T-helper 9 cell (primary cell): ENCODE data around the gene CHAD.

ENCODE experiments used
- DNase-seq: peaks from one replicate; pipeline ENCODE4 v3.0.0-alpha.2; 2020
- total RNA-seq, 2 donors: gene quantifications; one replicate each; lab custom pipeline; 2026; lab: John Stamatoyannopoulos, UW

The CHAD gene
- total RNA-seq = 0 reads per million in 2 donors

- no peak for DNase-seq
Measured at GRCh38 chr17:50468304-50469207, at the start of gene CHAD. TSS of gene CHAD (minus strand) at chr17:50468880. CDS start at chr17:50468813, 67 bp downstream.

GRCh38 chr17:50517504-50518383, 49.1 kb upstream of the CHAD start:
- no peak for DNase-seq

DNA sequence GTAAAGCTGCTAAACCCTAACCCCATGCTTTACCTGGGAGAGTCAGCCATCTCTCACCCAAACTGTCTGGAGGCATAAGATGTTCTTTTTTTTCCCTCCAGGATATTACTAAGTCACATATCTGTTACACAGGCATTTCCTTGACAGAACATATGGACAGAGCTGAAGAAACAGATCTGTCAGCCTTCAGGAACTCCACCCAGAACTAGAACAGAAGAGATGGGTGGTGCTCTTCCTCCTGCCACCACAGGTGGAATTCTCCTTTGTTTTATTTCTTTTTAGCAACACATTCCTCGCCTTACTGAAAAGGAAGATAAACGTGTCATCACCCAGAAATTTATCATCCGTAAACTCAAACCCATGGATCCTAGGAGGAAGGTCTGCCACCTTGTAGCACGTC, 48.3 kb upstream of the CHAD start:
- DNase-seq = no peak

- no peak for DNase-seq
Measured at GRCh38 chr17:50514936-50515702, 46.4 kb upstream of the CHAD start.

GRCh38 chr17:50514388-50514787, 45.7 kb upstream of the CHAD start:
- DNase-seq = no peak

DNA sequence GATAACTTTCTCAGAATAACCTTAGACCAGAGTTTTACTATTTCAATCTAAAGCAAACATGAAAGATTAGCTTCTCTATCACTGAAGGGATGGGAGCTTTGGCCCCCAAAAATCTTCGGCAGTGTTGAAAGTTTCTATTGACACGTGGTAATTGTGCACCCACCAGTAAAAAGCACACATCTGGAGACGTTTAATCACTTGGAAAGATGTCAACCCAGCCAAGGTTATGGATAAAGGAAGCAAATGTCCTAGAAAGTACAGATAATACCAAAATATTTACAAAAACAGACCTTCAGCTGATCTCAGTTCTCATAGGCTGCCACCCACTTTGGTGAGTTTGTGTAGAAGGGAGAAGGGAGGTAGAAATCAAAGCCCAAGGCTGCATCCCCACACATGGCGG, 44.8 kb upstream of the CHAD start:
- DNase-seq = no peak

DNA sequence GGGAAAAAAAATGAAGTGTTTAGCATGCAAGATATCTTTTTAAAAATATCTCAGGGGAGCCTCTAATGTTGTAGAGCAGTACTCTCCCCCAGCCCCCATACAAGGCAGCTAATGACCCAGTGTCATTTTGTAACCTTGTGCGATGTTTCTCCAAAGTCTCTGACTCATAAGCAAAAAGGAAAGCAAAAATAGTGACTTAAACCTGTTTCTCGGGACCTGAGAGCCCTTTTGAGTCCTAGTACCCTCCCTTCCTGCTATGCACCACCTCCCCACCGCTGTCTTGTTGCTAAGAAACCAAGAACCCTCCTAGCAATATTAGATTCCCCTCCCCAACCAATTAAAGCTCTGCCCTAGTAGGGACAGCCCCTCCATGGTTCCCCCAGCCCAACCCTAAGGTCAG, 42.4 kb upstream of the CHAD start:
- DNase-seq = no peak

DNA sequence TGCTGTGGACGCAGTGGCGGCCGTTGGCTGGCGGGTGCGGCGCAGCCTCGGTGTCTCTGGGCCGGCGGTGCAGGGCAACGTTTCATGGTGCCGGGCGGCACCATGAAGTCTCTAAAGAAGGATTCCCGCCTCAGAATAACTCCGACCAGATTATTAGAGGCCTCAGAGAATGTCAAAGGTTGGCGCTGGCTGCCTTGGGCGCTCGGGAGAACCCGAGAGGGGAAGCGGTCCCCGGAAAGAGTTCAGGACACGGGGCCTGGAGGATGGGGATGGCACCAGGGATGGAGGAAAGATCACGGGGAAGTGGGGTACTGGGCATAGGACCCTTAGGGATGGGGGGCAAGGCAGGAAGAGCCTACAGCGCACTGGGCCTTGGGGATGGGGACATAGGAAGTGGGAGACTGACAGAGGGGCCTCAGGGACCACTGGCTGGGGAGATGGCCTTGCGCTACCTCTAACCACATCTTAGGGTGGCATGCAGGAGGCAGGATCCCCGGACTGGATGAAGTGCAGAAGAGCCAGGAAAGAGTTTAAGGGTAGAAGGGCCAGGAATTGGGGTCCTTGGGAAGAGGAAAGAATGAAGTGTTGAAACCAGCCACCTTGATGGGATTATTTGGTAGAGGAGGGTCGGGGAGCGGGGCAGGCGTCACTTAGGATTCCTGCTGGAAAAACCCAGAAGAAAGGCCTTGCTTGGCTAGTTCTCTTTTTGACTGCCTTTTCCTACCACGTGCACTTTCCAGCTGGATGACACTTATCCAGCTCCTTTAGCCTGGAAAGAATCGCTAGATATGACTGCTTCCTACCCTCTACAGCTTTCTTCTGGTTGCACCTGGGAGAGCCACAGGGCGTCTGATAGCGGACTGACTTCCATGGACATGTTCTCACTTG, 40.1 kb upstream of the CHAD start:
- DNase-seq = no peak

DNA sequence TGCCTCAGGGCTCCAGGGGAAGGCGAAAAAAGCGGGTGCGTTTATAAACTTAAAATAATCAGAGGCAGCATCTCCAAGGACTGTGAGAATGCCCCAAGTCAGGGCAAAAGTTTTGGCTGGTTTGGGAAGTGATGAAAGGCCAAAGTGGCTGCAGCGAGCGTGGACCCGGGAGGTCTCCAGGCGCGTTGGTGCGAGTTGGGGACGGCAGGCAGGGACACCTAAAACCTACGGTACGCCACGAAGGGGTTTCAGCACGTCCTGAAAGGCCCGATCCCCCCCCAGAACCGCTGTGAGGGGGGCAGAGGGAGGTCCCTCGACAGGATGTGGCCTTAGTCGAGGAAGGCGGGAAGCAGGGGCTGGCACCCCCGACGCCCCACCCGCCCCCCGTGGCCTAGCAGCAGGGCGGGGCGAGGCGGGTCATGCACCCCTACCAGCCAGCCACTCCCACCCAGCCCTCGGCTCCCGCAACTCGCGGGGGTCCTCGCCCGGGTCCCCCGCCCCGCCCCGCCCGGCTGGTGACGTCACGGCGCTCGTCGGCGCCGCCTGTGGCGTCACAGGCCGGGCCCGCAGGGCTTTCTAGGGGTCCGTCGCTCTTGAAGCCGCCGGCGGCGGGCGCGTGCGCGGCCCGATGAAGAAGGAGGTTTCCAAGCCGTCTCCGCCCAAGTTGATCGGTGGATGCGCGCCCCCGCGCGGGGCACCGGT, 39.3 kb upstream of the CHAD start, which contains the start of gene MYCBPAP:
MYCBPAP (plus strand) TSS at position 569 of the 702 bp plus-strand sequence. CDS start 236 bp downstream, outside the sequence.
- DNase-seq = peak; percentile 72

GRCh38 chr17:50506298-50506697, 37.6 kb upstream of the CHAD start:
- no peak for DNase-seq

DNA sequence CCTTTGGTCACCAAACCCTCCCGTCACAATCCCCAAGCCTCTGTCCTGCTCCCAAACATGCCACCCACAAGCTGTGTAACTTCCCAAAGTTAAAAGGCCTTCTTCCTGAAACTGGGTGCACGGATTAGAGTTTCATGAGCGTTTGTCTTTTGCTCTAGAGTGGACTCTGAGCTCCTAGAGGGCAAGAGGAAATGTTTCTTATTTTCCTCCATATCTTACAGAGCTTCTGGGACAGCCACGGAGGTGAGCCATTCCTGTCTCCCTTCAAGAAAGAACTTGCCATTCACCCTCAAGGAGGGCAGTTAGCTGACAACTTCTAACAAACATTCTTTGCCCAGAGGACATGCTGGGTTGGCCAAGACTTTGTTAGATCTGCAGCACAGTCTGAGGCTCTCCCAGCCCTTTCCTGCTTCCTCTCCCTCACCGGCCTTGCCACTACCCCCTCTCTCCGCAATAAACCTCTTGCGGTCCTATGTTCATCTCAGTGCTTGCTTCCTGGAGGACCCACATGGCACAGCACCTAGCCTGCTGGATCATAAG, 37.0 kb upstream of the CHAD start:
- DNase-seq = no peak

GRCh38 chr17:50502301-50502990, 33.8 kb upstream of the CHAD start:
- no peak for DNase-seq

- no peak for DNase-seq
Measured at GRCh38 chr17:50501054-50501453, 32.4 kb upstream of the CHAD start.

GRCh38 chr17:50499721-50500120, 31.0 kb upstream of the CHAD start:
- DNase-seq = no peak

- no peak for DNase-seq
Measured at GRCh38 chr17:50499270-50499669, 30.6 kb upstream of the CHAD start.

DNA sequence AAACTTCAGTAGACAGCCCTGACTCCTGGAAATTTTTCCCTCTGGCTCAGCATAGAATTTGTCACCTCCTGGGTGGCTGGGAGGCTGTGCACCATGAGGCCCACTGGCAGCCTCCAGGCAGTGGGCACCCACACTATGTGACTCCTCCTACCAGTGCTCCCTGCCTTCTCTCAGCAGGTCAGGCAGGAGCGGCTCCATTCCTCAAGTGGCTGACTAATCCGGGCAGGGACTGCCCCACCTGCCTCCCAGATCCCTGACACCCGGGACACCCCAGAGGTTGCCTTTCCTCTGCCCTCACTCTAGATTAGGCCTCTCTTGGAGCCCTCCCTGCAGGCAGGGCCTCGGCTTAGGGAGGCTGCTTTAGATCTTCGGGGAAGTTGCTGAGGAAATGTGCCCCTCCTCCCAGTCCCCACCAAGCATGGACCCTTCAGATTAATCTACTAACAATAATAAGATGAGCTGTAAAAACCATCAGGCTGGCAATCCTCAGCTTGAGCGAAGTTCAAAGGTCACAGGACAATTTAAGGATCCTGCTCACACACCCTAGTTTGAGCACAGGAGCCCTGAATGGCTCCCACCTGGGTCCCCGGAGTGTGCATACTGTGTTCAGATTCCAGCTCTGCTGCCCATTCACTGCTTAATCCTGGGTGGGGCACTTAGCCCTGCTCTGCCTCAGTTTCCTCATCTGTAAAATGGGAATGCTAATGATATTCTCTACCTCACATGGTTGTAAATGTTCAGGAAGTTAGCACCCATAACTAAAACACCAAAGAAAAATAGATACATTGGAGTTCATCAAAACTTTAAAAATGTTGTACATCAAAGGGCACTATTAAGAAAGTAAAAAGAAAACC, 29.6 kb upstream of the CHAD start:
- no peak for DNase-seq

DNA sequence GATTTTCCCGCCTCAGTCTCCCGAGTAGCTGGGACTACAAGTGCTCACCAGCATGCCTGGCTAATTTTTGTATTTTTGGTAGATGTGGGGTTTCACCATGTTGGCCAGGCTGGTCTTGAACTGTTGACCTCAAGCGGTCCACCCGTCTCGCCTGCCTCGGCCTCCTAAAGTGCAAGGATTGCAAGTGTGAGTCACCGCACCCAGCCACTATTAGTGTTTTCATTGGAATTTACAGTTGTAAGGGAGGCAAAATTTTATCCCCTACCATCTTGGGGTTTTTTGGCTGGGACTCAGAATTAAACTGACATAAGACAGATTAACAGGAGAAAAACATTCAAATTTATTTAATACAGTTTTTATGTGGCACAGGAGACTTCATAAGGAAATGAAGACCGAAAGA, 27.2 kb upstream of the CHAD start:
- DNase-seq = no peak

- DNase-seq = no peak
Measured at GRCh38 chr17:50495217-50495823, 26.6 kb upstream of the CHAD start.

DNA sequence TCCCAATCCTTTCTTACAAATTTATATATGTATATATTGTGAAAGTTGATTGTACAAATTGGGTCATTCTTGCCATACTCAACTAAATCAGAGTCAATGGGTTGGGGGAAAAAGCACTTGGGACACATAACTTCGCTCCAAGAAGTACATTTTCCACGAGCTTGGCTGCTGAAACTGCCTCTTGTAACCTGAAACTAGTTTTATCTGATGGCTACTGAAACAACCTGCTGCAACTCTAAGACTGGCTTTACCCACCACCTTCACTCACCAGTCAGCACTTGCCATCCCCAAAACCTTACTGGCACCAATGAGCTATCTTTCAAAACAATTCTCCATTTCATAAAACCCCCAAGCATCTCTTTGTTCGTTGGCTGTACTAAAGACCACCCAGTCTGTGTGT, 25.1 kb upstream of the CHAD start:
- no peak for DNase-seq
